HCEC 1CT (cell line): ENCODE data around the gene CES4A.
"Not testable (repeated sequence)": the region's sequence is repeated elsewhere in the genome, so short reads cannot be mapped to it uniquely, and the experiment has no call there.

ENCODE experiments used
- DNase-seq: peaks from one replicate; pipeline ENCODE4 v3.0.0-alpha.2; 2017

CES4A gene

GRCh38 chr16:66958857-66959703 is 29.3 kb upstream of the CES4A start:
- DNase-seq = no peak

- DNase-seq = no peak
Observed at GRCh38 chr16:66959704-66960161, 28.7 kb upstream of the CES4A start.

GRCh38 chr16:66960270-66960669 is 28.1 kb upstream of the CES4A start:
- no peak for DNase-seq

- peak; percentile 71 for DNase-seq
Observed at GRCh38 chr16:66961065-66961744, 27.2 kb upstream of the CES4A start, which contains the start of gene CES3. TSS of gene CES3 (plus strand) at chr16:66961266. CDS start at chr16:66961308, 42 bp downstream.

- no peak for DNase-seq
Observed at GRCh38 chr16:66961914-66962313, 26.5 kb upstream of the CES4A start.

GRCh38 chr16:66964049-66964448 is 24.3 kb upstream of the CES4A start:
- DNase-seq = no peak

GRCh38 chr16:66968847-66969246 is 19.5 kb upstream of the CES4A start:
- no peak for DNase-seq

- peak; percentile 62 for DNase-seq
Observed at GRCh38 chr16:66970775-66971720, 17.3 kb upstream of the CES4A start.

- no peak for DNase-seq
Observed at GRCh38 chr16:66972983-66973382, 15.4 kb upstream of the CES4A start.

GRCh38 chr16:66973716-66974115 is 14.7 kb upstream of the CES4A start:
- no peak for DNase-seq

- not testable (repeated sequence) for DNase-seq
Observed at GRCh38 chr16:66974156-66974931, 14.0 kb upstream of the CES4A start.

- not testable (repeated sequence) for DNase-seq
Observed at GRCh38 chr16:66974932-66975246, 13.5 kb upstream of the CES4A start.

GRCh38 chr16:66975302-66975893 is 13.0 kb upstream of the CES4A start:
- DNase-seq = no peak

- DNase-seq = no peak
Observed at GRCh38 chr16:66976746-66977145, 11.6 kb upstream of the CES4A start.

- peak; percentile 77 for DNase-seq
Observed at GRCh38 chr16:66977341-66978113, 10.9 kb upstream of the CES4A start.

GRCh38 chr16:66979011-66979717 is 9.2 kb upstream of the CES4A start:
- no peak for DNase-seq

- DNase-seq = no peak
Observed at GRCh38 chr16:66983033-66983432, 5.4 kb upstream of the CES4A start.

GRCh38 chr16:66984892-66985311 is 3.5 kb upstream of the CES4A start:
- no peak for DNase-seq

- DNase-seq = no peak
Observed at GRCh38 chr16:66986559-66986958, 1.8 kb upstream of the CES4A start.

- no peak for DNase-seq
Observed at GRCh38 chr16:66991545-66992077, 3.2 kb downstream of the CES4A start.
